OCI-LY7 (cell line): ENCODE data around the gene CABYR. TPM values are rescaled to one million over a fixed set of nuclear protein-coding genes. Genes with fewer than 3 reads are reported as not detected.

Experiments used
- BruUV-seq: library from RNA; stranded (reverse); fragments of 400-500 nt; replicated peaks from 2 replicates; lab custom pipeline; 2021; lab: Mats Ljungman, UMichigan
- CTCF ChIA-PET: fragments of 300-600 bp; sonication (Branson Sonifier 250); formaldehyde crosslinking; loops from one replicate; lab custom pipeline; 2022; ENCODE audit warnings: antibody characterized with exemption; ENCODE audit not compliant: unreplicated experiment; lab: Charles Lee
- POLR2A ChIA-PET: fragments of 300-600 bp; sonication (Branson Sonifier 250); formaldehyde crosslinking; loops from one replicate; lab custom pipeline; 2022; ENCODE audit warnings: antibody characterized with exemption; lab: Charles Lee
- DNase-seq: peaks from one replicate; pipeline ENCODE4 v3.0.0-alpha.2; 2015; ENCODE audit warnings: low spot score
- H2AFZ ChIP-seq: fragments of 200-600 bp; sonication (generic), shearing (Covaris generic); 2 replicates; pipeline ENCODE4 v1.6.1; 2014; ENCODE audit warnings: mild to moderate bottlenecking, antibody characterized with exemption, low read length, moderate library complexity
- H3K27ac ChIP-seq: fragments of 200-600 bp; sonication (generic); 2 replicates; pipeline ENCODE4 v1.5.1; 2014; ENCODE audit warnings: mixed run types, low read depth, mild to moderate bottlenecking, moderate library complexity, low read length, inconsistent platforms; ENCODE audit not compliant: poor library complexity, severe bottlenecking
- H3K36me3 ChIP-seq: fragments of 200-600 bp; sonication (generic); 2 replicates; pipeline ENCODE4 v1.6.1; 2014; ENCODE audit warnings: mild to moderate bottlenecking, antibody characterized with exemption, low read length, moderate library complexity, mixed read lengths; ENCODE audit not compliant: insufficient read depth
- H3K4me1 ChIP-seq: fragments of 200-600 bp; sonication (generic); 2 replicates; pipeline ENCODE4 v1.5.1; 2014; ENCODE audit warnings: mild to moderate bottlenecking, low read length; ENCODE audit not compliant: insufficient read depth, poor library complexity, severe bottlenecking
- H3K4me2 ChIP-seq: fragments of 200-600 bp; sonication (generic); 2 replicates; pipeline ENCODE4 v1.6.1; 2014; ENCODE audit warnings: mild to moderate bottlenecking, low read length
- H3K4me3 ChIP-seq: fragments of 200-600 bp; sonication (generic); 2 replicates; pipeline ENCODE4 v1.5.1; 2014; ENCODE audit warnings: mild to moderate bottlenecking, low read depth, low read length; ENCODE audit not compliant: poor library complexity, severe bottlenecking
- H3K79me2 ChIP-seq: fragments of 200-600 bp; sonication (generic); 2 replicates; pipeline ENCODE4 v1.6.1; 2016; ENCODE audit warnings: low read depth, mild to moderate bottlenecking, low read length, moderate library complexity, mixed read lengths; ENCODE audit not compliant: insufficient read depth
- H3K9me2 ChIP-seq: fragments of 200-600 bp; sonication (generic); 2 replicates; pipeline ENCODE4 v1.6.1; 2016; ENCODE audit warnings: mild to moderate bottlenecking, low read length, mixed read lengths; ENCODE audit not compliant: insufficient read depth
- H3K9me3 ChIP-seq: fragments of 200-600 bp; sonication (generic); 2 replicates; pipeline ENCODE4 v1.6.1; 2014; ENCODE audit warnings: mild to moderate bottlenecking, mixed run types, low read length, mixed read lengths
- H4K20me1 ChIP-seq: fragments of 200-600 bp; sonication (generic); 2 replicates; pipeline ENCODE4 v1.6.1; 2014; ENCODE audit warnings: mild to moderate bottlenecking, antibody characterized with exemption, low read length, moderate library complexity, mixed read lengths; ENCODE audit not compliant: insufficient read depth
- CTCF ChIP-seq: fragments of 200-600 bp; sonication (generic); conservative IDR thresholded peaks from 2 replicates; pipeline ENCODE4 v1.5.1; 2014; ENCODE audit warnings: mild to moderate bottlenecking, antibody characterized with exemption, low read length, moderate library complexity, mixed read lengths
- EZH2phosphoT487 ChIP-seq: fragments of 200-600 bp; sonication (generic); IDR thresholded peaks from 2 replicates; pipeline ENCODE4 v1.6.1; 2018; ENCODE audit warnings: low read depth, borderline replicate concordance, mild to moderate bottlenecking, mixed run types, antibody characterized with exemption, low read length, moderate library complexity, mixed read lengths
- intact Hi-C: fragments of 100-400 bp; cut with micrococcal nuclease; formaldehyde crosslinking; loops from one replicate; pipeline ENCODE4 v1.10.0; 2022; ENCODE audit not compliant: unreplicated experiment
- total RNA-seq, 2 experiments: library from RNA; depleted of rRNA in 1 of 2; stranded (reverse); fragments of >200 nt in 1 of 2; shearing (Covaris generic) in 1 of 2; gene quantifications; 2 replicates each; pipeline ENCODE4 v1.2.3, GENCODE V29; 2014 to 2022

CABYR gene
- total RNA-seq, 2 experiments from 2014 or later: not detected

- Histone ChIP-seq H3K36me3 (peaks cover 11% of the 10 kb centered on the region; the same call in 1 of the 2 replicates), H3K4me1 (peaks cover 5% of the 10 kb centered on the region), H3K27ac (no peak overlapping the region), H3K9me3 (no peaks in the 10 kb centered on the region), H4K20me1 (no peaks in the 10 kb centered on the region), H3K9me2 (no peaks in the 10 kb centered on the region), H3K79me2 (no peaks in the 10 kb centered on the region), H2AFZ (no peak overlapping the region), H3K4me3 (no peak overlapping the region), H3K4me2 (no peak overlapping the region)
- intact Hi-C loops: no loop called here
- CTCF ChIA-PET: no interaction called here
- no peak for DNase-seq
- TF ChIP-seq CTCF (no peak), EZH2phosphoT487 (no peak)
- POLR2A ChIA-PET: no interaction called here
- no TSS peak for BruUV-seq
Observed at GRCh38 chr18:24112874-24113615, 25.8 kb upstream of the CABYR start.

- H3K4me3 ChIP-seq: no peak overlapping the region
- H3K27ac ChIP-seq: no peak overlapping the region
- intact Hi-C loops: no loop called here
- POLR2A ChIA-PET: interaction anchor here (0.8 to 1.2 kb wide), 2 partner anchors 146 to 149 kb away, joined by 3 to 4 read pairs; no protein-coding TSS in a partner anchor
- CTCF ChIA-PET: no interaction called here
- no peak for DNase-seq
- BruUV-seq: no TSS peak
- TF ChIP-seq CTCF (no peak), EZH2phosphoT487 (no peak)
- peaks cover 25% of the 10 kb centered on the region; the same call in 1 of the 2 replicates for H3K36me3 ChIP-seq
- H3K4me2 ChIP-seq: no peak overlapping the region
- no peaks in the 10 kb centered on the region for H3K4me1 ChIP-seq
- no peak overlapping the region for H2AFZ ChIP-seq
- H3K9me2 ChIP-seq: no peaks in the 10 kb centered on the region
- H3K9me3 ChIP-seq: no peaks in the 10 kb centered on the region
- no peaks in the 10 kb centered on the region for H4K20me1 ChIP-seq
- H3K79me2 ChIP-seq: no peaks in the 10 kb centered on the region
Observed at GRCh38 chr18:24114924-24115549, 23.8 kb upstream of the CABYR start.

GRCh38 chr18:24115628-24116027 lies 23.2 kb upstream of the CABYR start:
- no peak for DNase-seq
- POLR2A ChIA-PET: interaction anchor here (0.8 to 1.2 kb wide), 2 partner anchors 146 to 150 kb away, joined by 3 to 4 read pairs; no protein-coding TSS in a partner anchor
- Histone ChIP-seq H3K4me3 (no peak overlapping the region), H2AFZ (no peak overlapping the region), H3K27ac (no peak overlapping the region), H3K9me3 (no peaks in the 10 kb centered on the region), H4K20me1 (no peaks in the 10 kb centered on the region), H3K36me3 (peaks cover 31% of the 10 kb centered on the region), H3K9me2 (no peaks in the 10 kb centered on the region), H3K79me2 (no peaks in the 10 kb centered on the region), H3K4me2 (no peak overlapping the region), H3K4me1 (no peaks in the 10 kb centered on the region)
- intact Hi-C loops: no loop called here
- no TSS peak for BruUV-seq
- CTCF ChIA-PET: no interaction called here
- TF ChIP-seq CTCF: no peak
